Peyer's patch (tissue), 4 donors: ENCODE data around the gene NCK2. TPM values are rescaled to one million over a fixed set of nuclear protein-coding genes. Genes with fewer than 3 reads are reported as not detected.

Experiments used
- DNase-seq, 3 donors: peaks; one replicate each; pipeline ENCODE4 v3.0.0-alpha.2; 2017 to 2019
- H3K27ac ChIP-seq, 4 donors: fragments of 200-600 bp; sonication (generic); one replicate each; pipeline ENCODE4 v1.5.1; 2016 to 2019
- H3K27me3 ChIP-seq, 2 donors: fragments of 200-600 bp; sonication (generic); one replicate each; pipeline ENCODE4 v1.5.1; 2019
- H3K36me3 ChIP-seq, 3 donors: fragments of 200-600 bp; sonication (generic); one replicate each; pipeline ENCODE4 v1.5.1; 2016 to 2019
- H3K4me1 ChIP-seq, 4 donors: fragments of 200-600 bp; sonication (generic); one replicate each; pipeline ENCODE4 v1.5.1; 2016 to 2019
- H3K4me3 ChIP-seq, 4 donors: fragments of 200-600 bp; sonication (generic); 1 replicate in 3 of 4; 2 replicates in 1 of 4; pipeline ENCODE4 v1.5.1; 2016 to 2019; ENCODE audit warnings: mild to moderate bottlenecking in 1 of 4
- H3K9me3 ChIP-seq, 4 donors: fragments of 200-600 bp; sonication (generic); one replicate each; pipeline ENCODE4 v1.5.1; 2016 to 2019; ENCODE audit warnings: mild to moderate bottlenecking in 1 of 4
- POLR2A ChIP-seq, 2 donors: fragments of 450-650 bp; IDR thresholded peaks; one replicate each; pipeline ENCODE4 v1.5.1; 2017; ENCODE audit warnings: antibody characterized with exemption in 2 of 2, mild to moderate bottlenecking in 2 of 2, moderate library complexity in 2 of 2
- total RNA-seq, 4 donors: library from RNA; depleted of rRNA; stranded (reverse); fragments of >200 nt; gene quantifications; one replicate each; pipeline ENCODE4 v1.1.0, GENCODE V29; 2016
- TF ChIP-seq, protein P1 (sequence below), 6 experiments: fragments of 450-650 bp in 4 of 6; fragments of 200-600 bp in 2 of 6; sonication (generic) in 1 of 6; IDR thresholded peaks; one replicate each; pipeline ENCODE4 v1.5.1; 2017 to 2019; ENCODE audit warnings: antibody characterized with exemption in 6 of 6, mild to moderate bottlenecking in 3 of 6, moderate library complexity in 1 of 6

NCK2 gene
- total RNA-seq, 4 donors from 2014 or later, result 58.6 to 94.5 (median 85.8) TPM

DNA sequence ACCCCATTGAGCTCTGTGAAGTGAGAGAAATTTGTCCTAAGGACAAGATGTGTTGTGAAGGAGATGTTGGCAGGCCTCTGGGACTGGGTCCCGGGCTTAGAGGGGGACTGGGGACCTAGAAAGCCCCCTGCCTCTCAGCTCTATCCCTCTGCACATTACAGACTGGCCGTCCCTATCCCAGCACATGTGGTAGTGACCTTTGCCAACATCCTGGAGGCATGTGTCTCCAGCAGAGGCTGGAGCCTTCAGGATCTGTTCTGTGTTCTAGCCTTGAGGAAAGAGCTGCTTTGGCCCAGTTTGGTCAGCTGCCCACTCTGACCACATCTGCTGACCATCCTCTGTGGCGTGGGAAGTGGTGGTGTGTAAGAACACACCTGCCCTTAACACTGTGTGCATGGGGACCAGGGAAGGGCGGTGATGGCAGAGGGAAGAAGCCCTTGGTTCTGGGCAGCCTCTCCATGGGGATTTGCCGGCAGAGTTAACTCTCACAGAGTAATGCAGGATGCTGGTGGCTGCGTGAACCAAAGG, 33.4 kb downstream of the NCK2 start:
- peak in 2 of 3 donors; percentile 12 to 37 for DNase-seq
- Histone ChIP-seq H3K36me3 (no peaks in the 10 kb centered on the region), H3K27ac (peak overlapping the region in 1 of 4 donors; percentile 75), H3K4me1 (peaks cover 0 to 39% (median 25%) of the 10 kb centered on the region in 4 donors), H3K4me3 (no peak overlapping the region), H3K9me3 (no peaks in the 10 kb centered on the region), H3K27me3 (no peaks in the 10 kb centered on the region)
- TF ChIP-seq POLR2A (IDR thresholded peaks at IDR 0.05), result no peak
- TF ChIP-seq, protein P1, sequence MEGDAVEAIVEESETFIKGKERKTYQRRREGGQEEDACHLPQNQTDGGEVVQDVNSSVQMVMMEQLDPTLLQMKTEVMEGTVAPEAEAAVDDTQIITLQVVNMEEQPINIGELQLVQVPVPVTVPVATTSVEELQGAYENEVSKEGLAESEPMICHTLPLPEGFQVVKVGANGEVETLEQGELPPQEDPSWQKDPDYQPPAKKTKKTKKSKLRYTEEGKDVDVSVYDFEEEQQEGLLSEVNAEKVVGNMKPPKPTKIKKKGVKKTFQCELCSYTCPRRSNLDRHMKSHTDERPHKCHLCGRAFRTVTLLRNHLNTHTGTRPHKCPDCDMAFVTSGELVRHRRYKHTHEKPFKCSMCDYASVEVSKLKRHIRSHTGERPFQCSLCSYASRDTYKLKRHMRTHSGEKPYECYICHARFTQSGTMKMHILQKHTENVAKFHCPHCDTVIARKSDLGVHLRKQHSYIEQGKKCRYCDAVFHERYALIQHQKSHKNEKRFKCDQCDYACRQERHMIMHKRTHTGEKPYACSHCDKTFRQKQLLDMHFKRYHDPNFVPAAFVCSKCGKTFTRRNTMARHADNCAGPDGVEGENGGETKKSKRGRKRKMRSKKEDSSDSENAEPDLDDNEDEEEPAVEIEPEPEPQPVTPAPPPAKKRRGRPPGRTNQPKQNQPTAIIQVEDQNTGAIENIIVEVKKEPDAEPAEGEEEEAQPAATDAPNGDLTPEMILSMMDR (IDR thresholded peaks at IDR 0.05), result no peak

DNA sequence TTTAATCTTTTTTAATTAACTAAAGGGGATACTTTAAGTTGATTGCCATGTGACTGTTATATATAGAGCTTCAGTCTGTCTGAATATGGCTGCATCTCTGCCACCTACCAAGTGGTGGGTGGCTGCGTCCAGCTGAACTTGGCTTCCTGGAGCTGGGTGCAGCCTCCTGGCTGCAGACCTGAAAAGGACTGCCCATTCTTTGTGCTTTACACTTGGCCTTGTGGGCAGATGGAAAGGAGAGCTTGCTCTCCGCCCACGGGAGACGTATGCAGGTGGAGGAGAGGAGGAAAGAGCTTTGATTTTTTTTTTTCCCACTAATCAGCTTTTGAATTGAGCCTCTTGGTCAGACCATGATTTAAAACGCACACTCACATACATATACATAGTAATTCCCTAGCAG, 34.7 kb downstream of the NCK2 start:
- no peaks in the 10 kb centered on the region for H3K9me3 ChIP-seq
- H3K36me3 ChIP-seq, result peaks cover 0 to 8% (median 0%) of the 10 kb centered on the region in 3 donors
- DNase-seq, result peak in 2 of 3 donors; percentile 9 to 39
- no peaks in the 10 kb centered on the region for H3K27me3 ChIP-seq
- no peak overlapping the region for H3K27ac ChIP-seq
- no peak overlapping the region for H3K4me3 ChIP-seq
- peaks cover 0 to 34% (median 27%) of the 10 kb centered on the region in 4 donors for H3K4me1 ChIP-seq
- TF ChIP-seq, protein P1 (IDR thresholded peaks at IDR 0.05), result peak in 1 of 6 experiments; percentile 6
- TF ChIP-seq POLR2A (IDR thresholded peaks at IDR 0.05), result no peak

DNA sequence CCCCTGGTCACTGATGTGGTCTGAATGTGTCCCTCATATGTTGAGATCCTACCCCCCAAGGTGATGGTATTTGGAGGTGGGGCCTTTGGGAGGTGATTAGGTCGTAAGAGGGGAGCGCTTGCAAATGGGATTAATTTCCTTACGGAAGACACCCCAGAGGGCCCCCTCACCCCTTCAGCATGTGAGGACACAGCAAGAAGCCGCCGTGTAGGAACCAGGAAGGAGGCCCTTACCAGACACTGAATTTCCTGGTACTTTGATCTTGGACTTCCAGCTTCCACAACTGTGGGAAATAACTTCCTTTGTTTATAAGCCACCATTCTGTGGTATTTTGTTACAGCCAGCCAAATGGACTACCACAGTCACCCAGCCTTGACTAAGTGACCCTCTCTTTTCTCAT, 35.9 kb downstream of the NCK2 start:
- Histone ChIP-seq H3K36me3 (peaks cover 0 to 8% (median 0%) of the 10 kb centered on the region in 3 donors), H3K27ac (peak overlapping the region in 1 of 4 donors; percentile 11), H3K4me3 (no peak overlapping the region), H3K9me3 (no peaks in the 10 kb centered on the region), H3K4me1 (peaks cover 0 to 41% (median 26%) of the 10 kb centered on the region in 4 donors), H3K27me3 (no peaks in the 10 kb centered on the region)
- TF ChIP-seq, protein P1 (IDR thresholded peaks at IDR 0.05), result no peak
- no peak for TF ChIP-seq POLR2A (IDR thresholded peaks at IDR 0.05)
- DNase-seq, result peak in 2 of 3 donors; percentile 14 to 38

DNA sequence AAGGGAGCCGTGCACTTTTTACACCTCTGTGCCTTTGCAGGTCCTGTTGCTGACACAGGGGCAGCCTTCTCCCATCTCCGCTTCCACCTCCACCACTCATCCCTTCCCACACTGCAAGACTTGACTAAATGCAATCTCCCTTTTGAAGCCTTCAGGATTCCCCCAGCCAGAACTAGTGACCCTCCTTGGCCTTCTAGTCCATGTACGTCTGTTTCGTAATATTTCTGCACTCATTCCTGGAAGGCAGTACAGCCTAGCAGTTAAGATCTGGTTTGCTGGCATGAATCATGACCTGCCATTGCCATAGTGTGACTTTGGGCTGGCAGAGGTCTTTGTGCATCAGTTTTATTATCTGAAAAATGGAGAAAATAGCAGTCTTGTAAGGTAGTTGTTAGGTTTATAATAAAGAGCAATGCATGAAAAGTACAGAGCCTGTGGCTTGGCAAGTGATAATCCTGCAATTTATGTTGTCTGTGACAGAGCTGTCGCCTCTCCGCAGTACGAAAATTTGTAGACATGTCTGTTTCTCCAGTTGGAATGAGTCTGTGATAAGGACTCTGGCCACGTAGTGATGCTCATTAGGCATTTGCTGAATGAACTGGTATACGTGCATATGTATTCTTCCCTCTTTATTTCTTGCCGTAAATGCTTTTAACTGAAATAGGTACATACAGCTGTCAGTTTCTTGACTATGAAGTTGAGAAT, 36.7 kb downstream of the NCK2 start:
- Histone ChIP-seq H3K27ac (no peak overlapping the region), H3K36me3 (peaks cover 0 to 8% (median 0%) of the 10 kb centered on the region in 3 donors), H3K4me3 (no peak overlapping the region), H3K27me3 (no peaks in the 10 kb centered on the region), H3K9me3 (no peaks in the 10 kb centered on the region), H3K4me1 (peaks cover 3 to 46% (median 19%) of the 10 kb centered on the region in 4 donors)
- TF ChIP-seq, protein P1 (IDR thresholded peaks at IDR 0.05), result no peak
- no peak for TF ChIP-seq POLR2A (IDR thresholded peaks at IDR 0.05)
- DNase-seq, result peak in 1 of 3 donors; percentile 6

DNA sequence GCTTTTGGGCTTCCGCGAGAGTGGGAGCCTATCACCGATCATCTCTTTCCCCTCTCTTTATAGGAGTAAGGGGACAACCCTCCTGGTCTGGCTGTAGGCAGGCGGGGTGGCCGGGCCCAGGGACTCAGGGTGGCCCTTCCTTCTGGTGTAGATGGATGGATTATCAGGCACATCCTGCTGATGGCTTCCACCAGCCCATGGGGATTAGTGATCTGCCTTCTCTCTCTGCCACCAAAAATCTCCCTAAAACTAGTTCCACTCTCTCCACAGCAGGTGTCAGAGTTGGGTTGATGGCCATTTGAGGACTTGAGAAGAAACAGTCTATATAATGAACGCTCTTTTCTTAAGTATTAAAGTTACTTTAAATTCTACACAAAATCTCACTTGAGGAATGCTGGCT, 37.4 kb downstream of the NCK2 start:
- Histone ChIP-seq H3K27me3 (no peaks in the 10 kb centered on the region), H3K27ac (peak overlapping the region in 1 of 4 donors; percentile 19), H3K9me3 (no peaks in the 10 kb centered on the region), H3K4me3 (no peak overlapping the region), H3K36me3 (peaks cover 0 to 8% (median 0%) of the 10 kb centered on the region in 3 donors), H3K4me1 (peaks cover 3 to 46% (median 15%) of the 10 kb centered on the region in 4 donors)
- peak in 2 of 3 donors; percentile 12 to 30 for DNase-seq
- TF ChIP-seq POLR2A (IDR thresholded peaks at IDR 0.05), result no peak
- TF ChIP-seq, protein P1 (IDR thresholded peaks at IDR 0.05), result peak in 1 of 6 experiments; percentile 12
